ENCODE data around the gene HSBP1L1.
A peak's percentile ranks its signal among the peaks of the same experiment; 100 is the strongest.
"Not testable (repeated sequence)": the region's sequence is repeated elsewhere in the genome, so short reads cannot be mapped to it uniquely, and the experiment has no call there.

The HSBP1L1 gene

DNA sequence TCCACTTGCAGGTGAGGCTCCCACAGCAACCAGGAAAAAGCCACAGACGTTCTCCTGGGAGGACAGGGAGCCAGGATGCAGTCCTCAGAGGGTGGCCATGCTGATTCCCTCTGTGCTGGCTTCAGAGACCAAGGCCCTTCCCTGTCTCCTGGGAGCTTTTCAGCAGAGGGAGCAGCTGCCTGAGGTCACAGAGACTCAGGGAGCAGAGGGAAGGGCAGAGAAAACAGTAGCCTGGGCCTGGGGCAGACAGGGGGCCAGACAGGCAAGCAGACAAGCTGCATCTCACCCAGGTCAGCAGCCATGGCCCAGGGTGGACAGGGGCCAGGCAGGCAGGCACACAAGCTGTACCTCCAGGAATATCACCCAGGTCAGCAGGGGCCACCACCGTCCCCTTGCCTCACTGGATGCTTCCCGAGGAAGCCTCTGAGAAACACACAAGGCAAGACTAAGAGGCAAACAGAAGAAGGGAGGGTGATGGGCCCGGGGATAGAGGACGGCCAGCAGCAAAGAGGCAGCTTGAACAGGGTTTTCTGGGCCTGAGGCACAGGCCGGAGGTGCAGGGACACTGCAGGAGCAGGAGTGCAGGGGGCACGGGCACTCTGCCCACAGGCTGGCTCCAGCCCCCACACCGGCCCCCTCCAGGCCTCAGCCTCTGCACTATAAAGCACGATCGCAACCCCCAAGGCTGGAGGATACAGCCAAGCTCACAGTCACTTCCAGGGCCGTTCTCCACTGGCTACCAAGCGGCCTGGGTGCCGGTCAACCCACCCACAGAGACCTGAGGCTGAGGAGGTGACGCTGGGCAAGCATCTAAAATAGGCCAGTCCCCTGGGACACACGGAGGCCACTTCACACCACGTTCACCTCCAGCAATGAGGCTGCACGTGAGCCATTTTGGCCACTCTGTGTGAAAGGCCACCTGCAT, 19.1 kb upstream of the HSBP1L1 start:
- DNase-seq (ENCODE audit: low read depth) = no peak

DNA sequence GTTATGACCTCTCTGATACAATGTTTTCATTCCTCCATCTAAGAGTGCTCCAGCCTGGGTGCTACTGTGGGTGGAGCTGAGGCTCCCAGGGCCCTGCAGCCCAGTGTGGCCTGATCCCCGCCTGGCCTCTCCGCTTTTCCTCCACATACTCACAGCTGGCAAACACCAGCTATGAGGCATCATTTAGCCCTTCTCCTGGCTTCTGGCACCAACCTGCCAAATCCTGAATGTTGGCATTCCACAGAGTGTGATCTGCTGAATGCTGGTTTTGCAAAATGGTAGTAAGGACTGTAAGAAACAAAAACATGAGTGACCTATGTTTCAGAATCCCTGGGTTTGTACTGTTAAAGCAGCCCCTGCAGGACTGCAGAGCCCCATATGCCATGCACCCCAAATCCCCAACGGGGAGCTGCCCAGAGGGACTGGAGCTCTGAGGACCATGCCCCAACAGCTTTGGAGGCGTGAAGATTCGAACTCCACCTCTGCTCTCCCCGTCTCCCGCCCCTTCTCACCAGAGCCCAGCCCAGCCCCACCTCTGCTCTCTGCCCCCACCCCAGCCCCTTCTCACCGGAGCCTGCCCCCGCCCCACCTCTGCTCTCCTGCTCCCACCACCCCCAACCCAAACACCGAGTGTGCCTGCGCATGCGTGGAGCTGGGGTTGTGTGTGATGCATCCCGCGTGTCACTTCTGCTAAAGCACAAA, 17.2 kb upstream of the HSBP1L1 start:
- DNase-seq (ENCODE audit: low read depth) = no peak

DNA sequence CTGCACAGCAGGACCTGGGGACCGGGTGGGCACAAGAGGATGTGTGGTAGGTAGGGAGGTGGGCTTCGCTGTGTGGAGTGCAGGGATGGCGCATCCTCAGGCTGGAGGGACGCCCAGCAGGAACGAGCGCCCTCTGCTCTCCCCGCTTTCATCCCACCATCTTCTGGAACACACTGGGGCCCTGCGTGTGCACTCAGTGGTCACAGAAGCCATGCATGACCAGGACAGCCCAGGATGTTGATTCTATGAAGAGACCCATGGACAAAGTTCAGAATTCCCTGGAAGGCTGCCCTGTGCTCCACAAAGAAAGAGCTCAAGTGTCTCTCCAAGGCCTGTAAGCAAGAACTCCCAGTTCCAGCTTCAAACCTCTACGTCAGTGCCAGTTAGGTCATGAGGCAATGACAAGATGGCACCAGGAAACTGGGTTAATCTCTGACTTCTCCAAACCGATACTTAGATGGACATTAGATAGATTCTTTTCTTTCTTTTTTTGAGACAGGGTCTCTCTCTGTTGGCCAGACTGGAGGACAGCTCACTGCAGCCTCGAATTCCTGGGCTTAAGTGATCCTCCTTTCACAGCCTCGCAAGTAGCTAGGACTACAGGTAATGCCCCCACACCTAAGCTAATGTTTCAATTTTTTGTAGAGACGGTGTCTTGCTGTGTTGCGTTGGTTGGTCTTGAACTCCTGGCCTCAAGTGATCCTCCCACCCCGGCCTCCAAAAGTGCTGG, 16.4 kb upstream of the HSBP1L1 start:
- no peak for DNase-seq (ENCODE audit: low read depth)

DNA sequence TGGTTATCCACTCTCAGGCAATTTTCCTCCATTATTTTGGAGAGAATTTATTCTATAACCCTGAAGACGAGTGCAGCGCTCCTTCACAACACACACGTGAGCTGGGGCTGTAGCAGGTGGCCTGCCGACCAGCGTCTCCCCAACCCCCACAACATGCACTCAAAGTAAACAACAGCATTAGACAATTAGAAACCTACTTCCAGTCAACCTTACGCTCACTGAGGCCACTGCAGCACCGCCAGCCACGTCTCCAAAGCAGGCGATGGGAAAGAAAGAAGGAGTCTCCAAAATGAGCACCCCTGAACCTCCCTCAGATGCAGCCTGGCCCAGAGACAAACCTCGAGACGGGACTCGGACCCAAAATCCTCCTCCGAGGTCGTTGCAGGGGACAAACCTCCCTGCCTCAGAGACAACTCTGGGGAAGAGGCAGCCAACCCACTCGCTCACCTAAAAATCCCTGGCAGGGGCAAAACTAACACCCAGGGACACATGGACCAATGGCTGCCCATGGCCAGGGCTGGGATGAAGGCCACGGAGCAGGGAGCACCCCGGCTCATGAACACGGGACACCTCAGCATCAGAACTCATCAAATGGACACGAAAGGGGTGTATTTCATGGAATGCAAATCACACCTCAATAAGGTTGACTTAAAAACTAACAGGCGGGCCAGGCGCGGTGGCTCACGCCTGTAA, 15.6 kb upstream of the HSBP1L1 start:
- DNase-seq (ENCODE audit: low read depth) = no peak

DNA sequence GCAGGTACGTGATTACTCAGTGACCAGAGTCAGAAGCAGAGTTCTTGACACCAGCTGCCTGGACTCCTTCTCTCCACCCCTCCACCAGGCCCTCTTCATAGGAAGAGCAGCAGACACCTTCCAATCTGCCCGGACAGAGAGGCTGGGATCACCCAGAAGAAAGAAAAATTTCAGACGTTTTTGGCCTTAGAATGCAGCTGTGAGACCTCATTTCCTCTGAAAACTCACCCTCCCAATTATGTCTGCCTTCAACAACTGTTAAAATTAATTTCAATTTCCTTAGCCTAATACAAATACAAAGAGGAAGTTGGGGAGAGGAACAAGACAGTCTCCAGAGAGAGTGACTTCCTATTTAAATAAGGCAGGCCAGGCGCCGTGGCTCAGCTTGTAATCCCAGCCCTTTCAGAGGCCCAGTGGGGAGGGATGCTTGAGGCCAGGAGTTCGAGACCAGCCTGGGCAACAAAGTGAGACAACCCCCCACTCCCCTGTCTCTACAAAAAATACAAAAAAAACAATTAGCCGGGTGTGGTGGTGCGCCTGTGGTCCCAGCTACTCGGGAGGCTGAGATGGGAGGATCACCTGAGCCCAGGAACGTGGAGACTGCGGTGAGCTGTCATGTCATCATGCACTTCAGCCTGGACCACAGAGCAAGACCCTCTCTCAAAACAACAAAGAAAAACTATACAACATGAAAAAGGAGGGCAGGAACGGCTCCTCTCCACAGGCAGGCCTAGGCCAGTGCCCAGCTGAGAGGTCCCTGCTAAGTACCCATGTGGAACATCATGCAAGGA, 14.6 kb upstream of the HSBP1L1 start:
- DNase-seq (ENCODE audit: low read depth) = no peak

DNA sequence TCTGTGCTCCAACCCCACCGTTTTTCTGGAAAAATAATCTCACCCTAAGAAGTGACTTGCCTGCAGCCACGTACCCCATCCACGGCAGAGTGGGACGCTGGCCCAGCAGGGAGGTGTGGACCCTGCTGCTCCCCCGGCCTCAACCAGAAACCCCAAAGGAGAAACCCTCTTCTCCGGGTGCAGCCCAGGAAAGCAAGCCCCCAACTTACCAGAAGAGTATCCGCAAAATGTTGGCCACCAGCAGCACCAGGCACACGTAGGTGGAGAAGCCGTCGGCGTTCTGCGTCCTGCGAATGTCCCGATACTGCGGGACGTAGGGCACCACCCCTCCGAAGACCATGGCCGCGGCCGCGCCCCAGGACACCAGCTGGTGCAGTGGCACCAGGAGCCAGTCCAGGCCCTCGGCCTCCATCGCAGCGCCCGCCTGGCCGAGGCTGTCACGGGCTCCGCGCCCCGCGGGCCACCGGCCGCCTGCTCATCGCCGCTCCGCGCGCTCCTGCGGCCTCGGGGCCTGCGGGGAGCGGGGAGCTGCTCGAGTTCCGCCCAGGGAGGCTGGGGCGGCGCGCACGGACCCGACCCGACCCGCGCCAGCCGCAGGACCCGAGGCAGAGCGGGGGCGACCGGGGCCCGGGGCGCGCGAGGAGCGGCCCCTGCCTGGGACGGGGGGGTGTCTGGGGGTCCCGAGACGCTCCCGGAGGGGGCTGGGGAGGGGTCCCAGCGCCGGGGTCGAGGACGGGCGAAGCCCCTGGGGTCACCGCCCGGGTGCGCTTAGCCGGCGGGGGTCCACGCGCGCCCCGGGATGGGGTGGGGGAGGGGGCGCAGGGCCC, 13.7 kb upstream of the HSBP1L1 start:
- DNase-seq (ENCODE audit: low read depth) = no peak

DNA sequence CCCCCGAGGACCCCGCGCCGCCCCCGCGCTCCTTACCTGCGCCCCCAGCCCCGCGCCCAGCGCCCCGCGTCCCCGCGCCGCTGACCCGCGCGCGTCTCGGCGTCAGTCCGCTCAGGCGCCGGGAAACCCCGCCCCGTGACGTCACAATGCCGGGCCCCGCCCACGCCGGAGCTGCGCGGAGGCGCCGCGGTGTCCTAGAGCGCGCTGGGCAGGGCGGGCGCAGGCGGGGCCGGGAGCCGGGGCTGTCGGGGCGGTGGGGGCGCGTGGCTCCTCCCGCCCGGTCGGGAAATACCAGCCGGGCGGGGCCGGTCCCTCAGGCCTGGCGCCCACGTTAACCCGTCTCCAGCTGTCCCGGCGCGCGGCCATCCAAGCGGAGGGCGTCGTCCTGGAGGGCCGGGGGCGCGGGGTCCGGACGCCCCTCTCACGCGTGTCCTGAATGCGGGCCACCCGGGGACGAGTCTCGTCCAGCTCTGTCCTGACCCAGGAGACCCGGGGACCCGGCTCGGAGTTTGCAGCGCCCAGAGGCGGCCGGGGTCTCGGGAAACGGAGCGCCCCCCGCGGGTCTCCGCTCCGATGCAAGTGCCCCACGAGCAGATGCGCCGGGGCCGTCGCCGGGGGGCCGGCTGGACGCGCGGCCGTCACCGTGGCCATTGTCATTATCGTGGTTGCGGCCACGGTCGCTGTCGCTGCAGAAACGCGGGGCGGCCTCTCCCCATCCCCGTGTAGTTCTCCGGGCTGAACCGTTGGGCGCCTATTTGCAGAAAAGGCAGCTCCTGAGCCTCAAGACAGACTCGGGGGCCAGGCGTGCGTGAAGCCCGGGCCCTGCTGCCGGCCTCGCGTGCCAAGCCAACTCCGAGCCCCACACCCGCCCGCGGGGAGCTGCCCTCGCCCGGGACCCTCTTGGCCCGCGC, 12.6 kb upstream of the HSBP1L1 start, which contains the start of gene SLC66A2:
Gene SLC66A2 (minus strand): TSS at position 109 of the 911 bp plus-strand sequence. CDS start 727 bp downstream, outside the sequence.
- DNase-seq (ENCODE audit: low read depth) = peak; percentile 46

DNA sequence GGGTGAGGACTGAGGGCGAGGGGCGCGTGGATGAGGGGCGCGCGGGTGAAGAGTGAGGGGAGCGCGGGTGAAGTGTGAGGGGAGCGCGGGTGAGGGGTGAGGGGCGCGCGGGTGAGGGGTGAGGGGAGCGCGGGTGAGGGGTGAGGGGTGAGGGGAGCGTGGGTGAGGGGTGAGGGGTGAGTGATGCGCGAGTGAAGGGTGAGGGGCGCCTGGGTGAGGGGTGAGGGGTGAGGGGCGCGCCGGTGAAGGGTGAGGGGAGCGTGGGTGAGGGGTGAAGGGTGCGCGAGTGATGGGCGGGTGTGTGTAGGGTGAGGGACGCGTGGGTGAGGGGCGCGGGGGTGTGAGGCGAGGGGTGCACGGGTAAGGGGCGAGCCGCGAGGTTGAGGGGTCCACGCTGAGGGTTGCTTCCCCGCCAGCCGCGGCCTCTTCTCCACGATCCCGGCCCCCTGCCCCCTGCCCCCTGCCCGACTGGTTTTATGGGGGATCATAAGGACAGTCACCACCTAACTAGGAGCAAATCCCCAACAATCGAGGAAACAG, 11.9 kb upstream of the HSBP1L1 start:
- no peak for DNase-seq (ENCODE audit: low read depth)

DNA sequence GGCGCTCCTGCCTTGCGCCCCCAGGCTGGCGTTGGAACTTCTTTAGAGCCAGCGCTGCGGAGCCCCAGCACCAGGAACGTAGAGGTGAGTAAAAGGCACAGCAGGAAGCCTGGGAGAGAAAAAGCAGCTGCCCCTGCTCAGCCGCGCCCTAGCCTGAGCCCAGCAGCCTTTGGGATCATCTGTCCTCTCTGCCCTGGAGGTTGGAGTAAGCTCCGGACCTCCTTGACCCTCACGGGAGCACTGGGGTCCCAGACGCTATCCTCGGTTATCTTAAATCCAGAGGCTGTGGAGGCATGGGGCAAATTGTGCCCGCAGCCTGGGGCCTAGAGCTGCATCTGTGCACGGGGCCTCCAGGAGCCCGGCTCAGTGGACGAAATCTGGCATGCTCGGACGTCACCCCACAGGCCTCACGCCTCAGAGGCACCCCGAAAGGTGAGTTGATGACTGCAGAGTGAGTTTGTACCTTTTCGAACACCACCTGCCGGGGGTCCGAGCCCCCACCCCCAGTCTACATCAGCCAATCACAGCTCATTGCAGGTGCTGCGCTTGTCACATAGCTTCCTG, 11.4 kb upstream of the HSBP1L1 start:
- no peak for DNase-seq (ENCODE audit: low read depth)

DNA sequence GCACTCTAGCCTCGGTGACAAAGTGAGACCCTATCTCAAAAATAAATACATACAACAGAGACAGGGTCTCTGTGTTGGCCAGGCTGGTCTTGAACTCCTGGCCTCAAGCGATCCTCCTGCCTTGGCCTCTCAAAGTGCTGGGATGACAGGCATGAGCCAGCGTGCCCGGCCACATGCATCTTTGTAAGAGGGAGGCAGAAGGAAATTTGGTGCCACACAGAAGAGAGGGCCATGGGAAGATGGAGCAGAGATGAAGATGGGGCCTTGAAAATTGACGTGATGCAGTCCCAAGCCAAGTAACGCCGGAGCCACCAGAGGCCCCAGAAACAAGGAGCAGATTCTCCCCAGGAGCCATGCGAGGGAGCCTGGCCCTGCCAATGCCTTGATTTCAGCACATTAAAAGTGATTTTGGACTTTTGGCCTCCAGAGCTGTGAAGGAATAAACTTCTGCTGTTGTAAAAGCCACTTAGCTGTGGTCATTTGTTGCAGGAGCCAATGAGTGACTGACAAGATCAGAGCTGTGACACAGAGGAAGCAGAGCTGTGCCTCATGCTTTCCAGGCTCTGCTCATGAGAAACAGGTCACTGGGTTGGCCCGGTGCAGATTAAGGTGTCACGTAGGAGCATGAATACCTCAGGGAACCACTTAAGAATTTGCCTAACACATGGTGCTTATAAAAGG, 10.3 kb upstream of the HSBP1L1 start:
- DNase-seq (ENCODE audit: low read depth) = no peak

DNA sequence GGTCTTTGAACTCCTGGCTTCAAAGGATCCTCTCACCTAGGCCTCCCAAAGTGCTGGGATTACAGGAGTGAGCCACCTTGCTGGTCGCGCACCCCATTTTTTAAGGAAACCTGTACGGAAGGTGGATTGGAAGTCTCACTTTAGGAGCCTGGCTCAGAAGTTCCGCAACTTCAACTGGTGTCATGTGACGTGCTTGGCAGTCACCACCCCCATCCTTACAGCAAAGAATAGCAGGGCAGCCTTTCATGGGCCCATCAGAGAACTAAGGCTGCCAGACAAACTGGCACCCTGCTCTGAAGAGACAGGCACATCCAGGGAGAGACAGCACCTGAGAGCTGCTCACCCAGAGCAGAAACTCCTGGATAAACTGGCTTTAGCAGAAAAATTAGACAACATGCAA, 9.7 kb upstream of the HSBP1L1 start:
- no peak for DNase-seq (ENCODE audit: low read depth)

DNA sequence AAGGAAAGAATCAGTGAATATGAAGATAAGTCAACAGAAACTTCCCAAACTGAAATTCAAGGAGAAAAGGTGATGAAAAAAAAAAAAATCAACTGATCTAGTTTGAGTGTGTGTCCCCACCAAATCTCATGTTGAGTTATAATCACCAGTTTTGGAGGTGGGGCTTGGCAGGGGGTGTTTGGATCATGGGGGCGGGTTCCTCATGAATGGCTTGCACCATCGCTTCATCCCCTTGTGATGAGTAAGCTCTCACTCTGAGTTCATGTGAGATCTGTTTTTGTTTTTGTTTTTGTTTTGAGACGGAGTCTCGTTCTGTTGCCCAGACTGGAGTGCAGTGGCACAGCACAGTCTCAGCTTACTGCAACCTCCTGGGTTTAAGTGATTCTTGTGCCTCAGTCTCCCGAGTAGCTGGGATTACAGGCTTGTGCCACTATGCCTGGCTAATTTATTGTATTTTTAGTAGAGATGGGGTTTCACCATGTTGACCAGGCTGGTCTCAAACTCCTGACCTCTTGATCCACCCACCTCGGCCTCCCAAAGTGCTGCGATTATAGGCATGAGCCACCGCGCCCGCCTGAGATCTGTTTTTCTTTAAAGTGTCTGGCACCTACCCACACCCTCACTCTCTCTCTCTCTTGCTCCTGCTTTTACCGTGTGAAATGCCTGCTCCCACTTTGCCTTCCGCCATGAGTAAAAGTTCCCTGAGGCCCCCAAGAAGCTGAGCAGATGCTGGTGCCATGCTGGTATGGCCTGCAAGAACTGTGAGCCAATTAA, 9.0 kb upstream of the HSBP1L1 start:
- DNase-seq (ENCODE audit: low read depth) = no peak

DNA sequence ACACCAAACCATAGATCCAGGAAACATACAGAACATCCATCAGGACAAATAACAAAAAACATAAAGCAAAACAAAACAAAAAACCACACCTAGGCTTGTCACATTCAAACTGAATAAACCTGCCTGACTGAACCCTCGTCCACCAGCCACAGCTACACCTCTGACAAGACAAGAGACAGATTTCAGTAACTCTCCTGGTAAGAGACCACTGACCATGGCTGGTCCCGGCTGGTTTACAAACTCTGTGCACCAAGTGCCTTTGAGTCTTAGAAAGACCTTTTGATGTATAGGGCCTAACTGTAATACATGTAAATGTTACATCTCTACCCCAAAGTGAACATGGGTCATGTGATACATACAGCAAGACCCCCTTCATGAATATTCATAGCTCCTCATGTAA, 8.2 kb upstream of the HSBP1L1 start:
- no peak for DNase-seq (ENCODE audit: low read depth)

DNA sequence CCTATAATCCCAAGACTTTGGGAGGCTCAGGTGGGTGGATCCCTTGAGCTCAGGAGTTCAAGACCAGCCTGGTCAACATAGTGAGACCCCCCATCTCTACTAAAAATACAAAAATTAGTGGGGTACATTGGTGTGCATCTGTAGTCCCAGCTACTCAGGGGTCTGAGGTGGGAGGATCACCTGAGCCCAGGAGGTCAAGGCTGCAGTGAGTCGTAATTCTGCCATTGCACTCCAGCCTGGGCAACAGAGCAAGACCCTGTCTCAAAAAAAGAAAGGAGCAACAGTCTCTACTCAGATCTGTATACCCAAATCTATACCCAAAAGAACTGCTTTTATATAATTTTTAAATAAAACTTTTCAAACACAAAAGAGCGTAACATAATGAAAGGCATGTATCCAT, 5.5 kb upstream of the HSBP1L1 start:
- no peak for DNase-seq (ENCODE audit: low read depth)

DNA sequence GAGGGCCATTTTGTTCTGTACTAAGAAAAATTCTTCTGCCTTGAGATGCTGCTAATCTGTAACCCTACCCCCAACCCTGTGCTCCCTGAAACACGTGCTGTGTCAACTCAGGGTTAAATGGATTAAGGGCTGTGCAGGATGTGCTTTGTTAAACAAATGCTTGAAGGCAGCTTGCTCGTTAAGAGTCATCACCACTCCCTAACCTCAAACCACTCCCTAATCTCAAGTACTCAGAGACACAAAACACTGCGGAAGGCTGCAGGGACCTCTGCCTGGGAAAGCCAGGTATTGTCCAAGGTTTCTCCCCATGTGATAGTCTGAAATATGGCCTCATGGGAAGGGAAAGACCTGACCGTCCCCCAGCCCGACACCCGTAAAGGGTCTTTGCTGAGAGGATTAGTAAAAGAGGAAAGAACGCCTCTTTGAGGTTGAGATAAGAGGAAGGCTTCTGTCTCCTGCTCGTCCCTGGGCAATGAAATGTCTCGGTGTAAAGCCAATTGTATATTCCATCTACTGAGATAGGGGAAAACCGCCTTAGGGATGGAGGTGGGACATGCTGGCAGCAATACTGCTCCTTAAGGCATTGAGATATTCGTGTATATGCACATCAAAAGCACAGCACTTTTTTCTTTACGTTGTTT, 4.2 kb upstream of the HSBP1L1 start:
- DNase-seq (ENCODE audit: low read depth) = not testable (repeated sequence)

DNA sequence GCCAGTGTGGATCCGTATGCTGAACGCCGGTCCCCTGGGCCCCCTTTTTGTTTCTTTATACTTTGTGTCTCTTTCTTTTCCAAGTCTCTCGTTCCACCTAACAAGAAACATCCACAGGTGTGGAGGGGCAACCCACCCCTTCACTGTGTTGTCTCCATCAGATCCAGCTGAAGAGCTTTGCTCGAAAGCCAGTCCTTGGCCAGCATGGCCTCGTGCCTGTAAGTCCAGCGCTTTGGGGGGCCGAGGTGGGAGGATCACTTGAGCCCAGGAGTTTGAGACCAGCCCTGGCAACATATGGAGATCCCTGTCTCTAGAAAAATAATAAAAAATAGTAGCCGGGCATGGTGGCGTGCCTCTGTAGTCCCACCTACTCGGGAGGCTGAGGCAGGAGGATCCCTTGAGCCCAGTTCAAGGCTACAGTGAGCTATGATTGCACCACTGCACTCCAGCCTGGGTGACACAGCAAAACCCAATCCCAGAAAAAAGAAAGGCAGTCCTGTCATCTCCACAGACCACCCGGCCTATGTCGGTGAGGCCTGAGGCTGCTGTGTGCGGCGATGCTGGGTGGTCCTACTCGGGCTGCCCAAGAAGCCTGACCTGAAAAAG, 3.4 kb upstream of the HSBP1L1 start:
- no peak for DNase-seq (ENCODE audit: low read depth)

Measured in fibroblast of the conjunctiva (primary cell).